Neural cell (in vitro differentiated cells): ENCODE data around the gene ZBTB48. TPM values are rescaled to one million over a fixed set of nuclear protein-coding genes. Genes with fewer than 3 reads are reported as not detected.
"Not testable (repeated sequence)": the region's sequence is repeated elsewhere in the genome, so short reads cannot be mapped to it uniquely, and the experiment has no call there.

Experiments used
- H2AFZ ChIP-seq: fragments of 200-600, 300-800 bp; sonication (generic), shearing (Covaris generic); 2 replicates; pipeline ENCODE4 v1.6.0; 2014; ENCODE audit warnings: low read depth, mild to moderate bottlenecking, antibody characterized with exemption, low read length, moderate library complexity
- H3F3A ChIP-seq: fragments of 200-600 bp; shearing (Covaris generic); 2 replicates; pipeline ENCODE4 v1.6.1; 2016; ENCODE audit warnings: mild to moderate bottlenecking, moderate library complexity, mixed read lengths, antibody characterized with exemption, low read length; ENCODE audit not compliant: insufficient read depth, poor library complexity, severe bottlenecking
- H3K27ac ChIP-seq: fragments of 200-600, 300-800 bp; sonication (generic), shearing (Covaris generic); 2 replicates; pipeline ENCODE4 v1.5.1; 2014; ENCODE audit warnings: mild to moderate bottlenecking, low read length, moderate library complexity
- H3K27me3 ChIP-seq: fragments of 300-800, 200-600 bp; sonication (generic), shearing (Covaris generic); 2 replicates; pipeline ENCODE4 v1.6.0; 2014; ENCODE audit warnings: mild to moderate bottlenecking, low read depth, low read length, moderate library complexity; ENCODE audit not compliant: insufficient read depth
- H3K36me3 ChIP-seq: fragments of 300-800, 200-600 bp; sonication (generic), shearing (Covaris generic); 2 replicates; pipeline ENCODE4 v1.5.1; 2014; ENCODE audit warnings: mild to moderate bottlenecking, antibody characterized with exemption, low read length, moderate library complexity; ENCODE audit not compliant: insufficient read depth
- H3K4me2 ChIP-seq: fragments of 300-800, 200-600 bp; sonication (generic), shearing (Covaris generic); 2 replicates; pipeline ENCODE4 v1.6.0; 2014; ENCODE audit warnings: mild to moderate bottlenecking, low read length
- H3K4me3 ChIP-seq: fragments of 300-800, 200-600 bp; sonication (generic), shearing (Covaris generic); 2 replicates; pipeline ENCODE4 v1.5.1; 2014; ENCODE audit warnings: mild to moderate bottlenecking, low read length, moderate library complexity
- H3K79me2 ChIP-seq: fragments of 200-600 bp; shearing (Covaris generic); replicated peaks from 2 replicates; pipeline ENCODE4 v1.6.0; 2014; ENCODE audit warnings: mild to moderate bottlenecking, low read length, moderate library complexity; ENCODE audit not compliant: insufficient read depth
- H3K9ac ChIP-seq: fragments of 300-800, 200-600 bp; sonication (generic), shearing (Covaris generic); 2 replicates; pipeline ENCODE4 v1.6.1; 2016; ENCODE audit warnings: mild to moderate bottlenecking, low read length, mixed read lengths
- H3K9me2 ChIP-seq: fragments of 200-600 bp; shearing (Covaris generic); 2 replicates; pipeline ENCODE4 v1.6.1; 2016; ENCODE audit warnings: mild to moderate bottlenecking, low read length, mixed read lengths; ENCODE audit not compliant: insufficient read depth
- H3K9me3 ChIP-seq: fragments of 200-600, 300-800 bp; sonication (generic), shearing (Covaris generic); 2 replicates; pipeline ENCODE4 v1.6.1; 2016; ENCODE audit warnings: mild to moderate bottlenecking, mixed run types, low read length, moderate library complexity, mixed read lengths
- H4K20me1 ChIP-seq: fragments of 200-600 bp; shearing (Covaris generic); 2 replicates; pipeline ENCODE4 v1.6.1; 2016; ENCODE audit warnings: mild to moderate bottlenecking, mixed run types; ENCODE audit not compliant: insufficient read depth
- EP300 ChIP-seq: fragments of 450-650 bp; conservative IDR thresholded peaks from 2 replicates; pipeline ENCODE4 v1.6.1; 2014; ENCODE audit warnings: antibody characterized with exemption, mild to moderate bottlenecking, moderate library complexity; ENCODE audit not compliant: poor library complexity, severe bottlenecking
- EZH2 ChIP-seq: fragments of 200-600, 300-800 bp; shearing (Covaris generic), sonication (generic); IDR thresholded peaks from 2 replicates; pipeline ENCODE4 v1.6.1; 2014; ENCODE audit warnings: antibody characterized with exemption, low read length, borderline replicate concordance, mild to moderate bottlenecking; ENCODE audit not compliant: insufficient read depth, poor library complexity, severe bottlenecking
- MXI1 ChIP-seq: fragments of 450-650 bp; conservative IDR thresholded peaks from 2 replicates; pipeline ENCODE4 v1.6.1; 2014; ENCODE audit warnings: antibody characterized with exemption, mild to moderate bottlenecking; ENCODE audit not compliant: poor library complexity, severe bottlenecking
- POLR2AphosphoS5 ChIP-seq: IDR thresholded peaks from 2 replicates; pipeline ENCODE4 v1.6.1; 2012
- RAD21 ChIP-seq: fragments of 450-650 bp; conservative IDR thresholded peaks from 2 replicates; pipeline ENCODE4 v1.6.1; 2014; ENCODE audit warnings: antibody characterized with exemption, mild to moderate bottlenecking, moderate library complexity
- REST ChIP-seq: IDR thresholded peaks from 2 replicates; pipeline ENCODE4 v1.6.1; 2012; ENCODE audit warnings: borderline replicate concordance
- SMC3 ChIP-seq: fragments of 450-650 bp; conservative IDR thresholded peaks from 2 replicates; pipeline ENCODE4 v1.6.1; 2014; ENCODE audit warnings: antibody characterized with exemption, mild to moderate bottlenecking, moderate library complexity; ENCODE audit not compliant: poor library complexity
- TAF1 ChIP-seq: IDR thresholded peaks from 2 replicates; pipeline ENCODE4 v1.6.1; 2012; ENCODE audit warnings: low read depth
- polyA plus RNA-seq: library from polyadenylated mRNA; depleted of rRNA; stranded (reverse); fragments of >200 nt; gene quantifications from 2 replicates; pipeline ENCODE4 v1.2.3, GENCODE V29; 2014
- TF ChIP-seq, protein P1 (sequence below): fragments of 450-650 bp; IDR thresholded peaks from 2 replicates; pipeline ENCODE4 v1.5.1; 2014; ENCODE audit warnings: antibody characterized with exemption, mild to moderate bottlenecking, moderate library complexity; ENCODE audit not compliant: poor library complexity, severe bottlenecking

Gene ZBTB48
- polyA plus RNA-seq, 1 donor from 2014 or later = 48.2 TPM

GRCh38 chr1:6599141-6599975 is 19.6 kb downstream of the ZBTB48 start:
- Histone ChIP-seq H3K27ac (no peak overlapping the region), H2AFZ (no peak overlapping the region), H3K79me2 (no peaks in the 10 kb centered on the region), H3K4me3 (no peak overlapping the region), H3K9me2 (no peaks in the 10 kb centered on the region), H3K36me3 (no peaks in the 10 kb centered on the region), H3K4me2 (no peak overlapping the region), H3K27me3 (peaks cover 21% of the 10 kb centered on the region), H3K9ac (peak overlapping the region; percentile 26), H3K9me3 (no peaks in the 10 kb centered on the region), H3F3A (no peaks in the 10 kb centered on the region), H4K20me1 (no peaks in the 10 kb centered on the region)
- TF ChIP-seq REST (no peak), POLR2AphosphoS5 (no peak), EZH2 (no peak), EP300 (no peak), TAF1 (no peak), RAD21 (no peak), SMC3 (no peak), MXI1 (no peak)
- TF ChIP-seq, protein P1, sequence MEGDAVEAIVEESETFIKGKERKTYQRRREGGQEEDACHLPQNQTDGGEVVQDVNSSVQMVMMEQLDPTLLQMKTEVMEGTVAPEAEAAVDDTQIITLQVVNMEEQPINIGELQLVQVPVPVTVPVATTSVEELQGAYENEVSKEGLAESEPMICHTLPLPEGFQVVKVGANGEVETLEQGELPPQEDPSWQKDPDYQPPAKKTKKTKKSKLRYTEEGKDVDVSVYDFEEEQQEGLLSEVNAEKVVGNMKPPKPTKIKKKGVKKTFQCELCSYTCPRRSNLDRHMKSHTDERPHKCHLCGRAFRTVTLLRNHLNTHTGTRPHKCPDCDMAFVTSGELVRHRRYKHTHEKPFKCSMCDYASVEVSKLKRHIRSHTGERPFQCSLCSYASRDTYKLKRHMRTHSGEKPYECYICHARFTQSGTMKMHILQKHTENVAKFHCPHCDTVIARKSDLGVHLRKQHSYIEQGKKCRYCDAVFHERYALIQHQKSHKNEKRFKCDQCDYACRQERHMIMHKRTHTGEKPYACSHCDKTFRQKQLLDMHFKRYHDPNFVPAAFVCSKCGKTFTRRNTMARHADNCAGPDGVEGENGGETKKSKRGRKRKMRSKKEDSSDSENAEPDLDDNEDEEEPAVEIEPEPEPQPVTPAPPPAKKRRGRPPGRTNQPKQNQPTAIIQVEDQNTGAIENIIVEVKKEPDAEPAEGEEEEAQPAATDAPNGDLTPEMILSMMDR = no peak

GRCh38 chr1:6599991-6600390 is 20.2 kb downstream of the ZBTB48 start:
- H3K36me3 ChIP-seq, H3K9me2 ChIP-seq, H3K79me2 ChIP-seq, H3K27ac ChIP-seq, H2AFZ ChIP-seq, H4K20me1 ChIP-seq, H3K4me2 ChIP-seq, H3F3A ChIP-seq, H3K9me3 ChIP-seq: not testable (repeated sequence)
- H3K9ac ChIP-seq = peak overlapping the region; percentile 59
- H3K27me3 ChIP-seq = peaks cover 21% of the 10 kb centered on the region
- H3K4me3 ChIP-seq = peak overlapping the region; percentile 92
